NCI-H1694 (cell line): ENCODE results near the gene PGGHG.
"Not testable (repeated sequence)": the region's sequence is repeated elsewhere in the genome, so short reads cannot be mapped to it uniquely, and the experiment has no call there.

Experiments used
- DNase-seq: peaks from one replicate; lab custom pipeline; 2025; lab: John Stamatoyannopoulos, UW

The PGGHG gene

DNA sequence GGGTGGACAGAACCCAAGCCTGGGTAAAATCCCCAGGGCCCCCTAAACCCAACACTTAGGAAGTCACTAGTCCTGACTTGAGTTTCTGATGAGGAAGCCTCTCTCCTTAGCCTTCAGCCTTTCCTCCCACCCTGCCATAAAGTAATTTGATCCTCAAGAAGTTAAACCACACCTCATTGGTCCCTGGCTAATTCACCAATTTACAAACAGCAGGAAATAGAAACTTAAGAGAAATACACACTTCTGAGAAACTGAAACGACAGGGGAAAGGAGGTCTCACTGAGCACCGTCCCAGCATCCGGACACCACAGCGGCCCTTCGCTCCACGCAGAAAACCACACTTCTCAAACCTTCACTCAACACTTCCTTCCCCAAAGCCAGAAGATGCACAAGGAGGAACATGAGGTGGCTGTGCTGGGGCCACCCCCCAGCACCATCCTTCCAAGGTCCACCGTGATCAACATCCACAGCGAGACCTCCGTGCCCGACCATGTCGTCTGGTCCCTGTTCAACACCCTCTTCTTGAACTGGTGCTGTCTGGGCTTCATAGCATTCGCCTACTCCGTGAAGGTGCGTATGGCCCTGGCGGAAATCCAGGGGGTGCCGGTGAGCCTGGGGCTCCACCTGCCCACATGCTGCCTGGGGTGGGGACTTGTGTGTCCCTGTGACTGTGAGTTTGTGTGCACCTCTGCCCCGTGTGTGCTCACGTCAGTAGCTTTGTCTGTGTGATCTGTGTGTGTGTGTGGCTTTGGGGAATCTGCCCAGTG is 25.0 kb downstream of the PGGHG start, which contains the start of gene IFITM1:
IFITM1 (plus strand) TSS at position 254 of the 767 bp plus-strand sequence; CDS start at position 385, 131 bp downstream.
- DNase-seq, result no peak

DNA sequence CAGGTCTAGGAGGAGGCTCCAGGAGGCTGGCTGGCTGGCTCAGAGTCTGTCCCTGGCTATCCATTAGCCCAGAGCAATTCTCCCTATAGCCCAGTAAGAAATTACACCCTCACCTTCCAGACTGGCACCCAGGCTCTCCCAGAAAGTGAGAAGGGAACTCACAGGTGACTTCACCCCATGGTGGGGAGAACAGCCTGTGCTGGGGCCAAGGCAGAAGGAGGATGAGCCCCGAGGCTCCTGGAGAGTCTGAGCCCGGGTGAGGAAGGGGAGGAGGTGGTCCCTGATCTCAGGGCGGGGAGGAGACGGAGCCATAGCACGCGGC is 25.6 kb downstream of the PGGHG start:
- DNase-seq, result not testable (repeated sequence)

DNA sequence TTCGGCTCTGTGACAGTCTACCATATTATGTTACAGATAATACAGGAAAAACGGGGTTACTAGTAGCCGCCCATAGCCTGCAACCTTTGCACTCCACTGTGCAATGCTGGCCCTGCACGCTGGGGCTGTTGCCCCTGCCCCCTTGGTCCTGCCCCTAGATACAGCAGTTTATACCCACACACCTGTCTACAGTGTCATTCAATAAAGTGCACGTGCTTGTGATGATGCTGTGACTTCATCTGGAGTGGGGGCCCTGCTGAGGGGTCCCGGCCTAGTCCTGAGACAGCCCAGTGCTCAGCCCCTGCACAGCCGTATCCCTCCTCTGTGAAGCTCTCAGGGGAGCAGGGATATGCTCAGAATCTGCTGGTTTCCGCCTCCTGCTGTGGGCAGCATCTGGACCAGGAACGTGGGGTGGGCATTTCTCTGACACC is 26.1 kb downstream of the PGGHG start:
- no peak for DNase-seq

DNA sequence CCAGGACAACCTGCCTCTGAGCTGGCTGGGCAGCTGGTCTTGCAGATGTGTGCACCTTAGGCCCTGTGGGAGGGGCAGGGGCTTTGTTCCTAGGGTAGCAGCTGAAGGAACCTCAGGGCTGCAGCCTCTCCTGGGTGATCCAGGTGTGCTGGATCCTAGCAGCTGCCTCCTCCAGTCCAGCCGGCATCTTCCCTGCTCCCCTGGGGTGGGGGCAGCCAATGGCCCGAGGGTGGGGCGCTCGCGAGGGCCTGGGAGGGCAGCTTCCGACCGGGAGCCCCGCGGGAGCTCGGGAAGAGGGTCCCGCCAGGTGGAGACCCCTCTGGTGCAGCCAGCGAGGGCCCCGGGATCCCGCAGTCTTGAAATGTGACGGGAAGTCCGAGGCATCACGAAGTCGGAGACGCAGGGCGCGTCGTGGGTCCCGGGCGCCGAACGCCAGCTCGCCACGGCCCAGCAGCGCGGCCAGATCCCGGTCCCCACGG is 26.6 kb downstream of the PGGHG start:
- no peak for DNase-seq

DNA sequence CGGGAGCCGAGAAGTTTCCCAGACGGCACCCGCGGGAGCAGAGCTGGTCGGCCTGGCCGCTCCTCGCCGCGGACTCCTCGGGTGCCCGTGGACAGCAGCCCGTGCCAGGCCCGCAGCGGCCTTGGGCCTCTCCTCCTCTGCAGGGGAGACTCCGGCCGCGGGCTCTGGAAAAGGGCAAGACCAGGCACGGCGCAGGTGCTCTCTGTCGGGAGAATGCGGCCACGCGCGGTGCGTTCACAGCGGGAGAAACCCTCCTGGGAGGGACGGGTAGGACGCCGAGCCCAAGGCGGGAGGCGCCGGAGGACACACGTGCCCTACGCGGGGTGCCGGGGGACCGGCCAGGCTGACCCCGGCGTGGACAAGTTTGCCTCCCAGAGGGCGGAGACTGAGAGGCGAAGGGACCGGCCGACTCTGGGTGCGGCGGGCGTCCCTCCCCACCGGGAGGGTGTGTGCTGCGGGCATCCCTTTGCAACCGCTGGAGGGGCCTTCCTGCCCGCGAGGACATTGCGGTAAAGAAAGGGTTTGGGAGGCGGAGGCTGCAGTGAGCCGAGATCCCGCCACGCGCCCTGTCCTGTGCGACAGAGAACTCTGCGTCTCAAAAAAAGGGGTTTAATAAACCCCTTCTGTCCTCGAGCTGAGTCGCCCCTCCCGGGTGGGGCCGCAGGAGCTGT is 27.2 kb downstream of the PGGHG start:
- no peak for DNase-seq

DNA sequence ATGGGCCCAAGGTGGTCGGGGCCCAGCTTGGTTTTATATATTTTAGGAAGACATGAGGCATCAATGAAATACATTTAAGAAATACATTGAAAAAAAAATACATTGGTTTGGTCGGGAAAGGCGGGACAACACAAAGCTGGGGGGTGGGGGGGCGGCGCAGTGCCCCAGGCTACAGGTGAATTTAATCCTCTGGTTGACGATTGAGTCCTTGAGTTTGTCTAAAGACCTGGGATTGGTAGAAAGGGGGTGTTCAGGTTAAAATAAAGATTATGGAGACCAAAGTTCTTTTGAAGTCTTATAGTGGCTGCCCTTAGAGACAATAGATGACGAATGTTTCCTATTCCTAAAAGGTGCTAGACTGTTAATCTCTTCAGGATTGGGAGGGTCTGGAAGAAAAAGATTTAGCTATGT is 28.0 kb downstream of the PGGHG start:
- DNase-seq, result no peak

DNA sequence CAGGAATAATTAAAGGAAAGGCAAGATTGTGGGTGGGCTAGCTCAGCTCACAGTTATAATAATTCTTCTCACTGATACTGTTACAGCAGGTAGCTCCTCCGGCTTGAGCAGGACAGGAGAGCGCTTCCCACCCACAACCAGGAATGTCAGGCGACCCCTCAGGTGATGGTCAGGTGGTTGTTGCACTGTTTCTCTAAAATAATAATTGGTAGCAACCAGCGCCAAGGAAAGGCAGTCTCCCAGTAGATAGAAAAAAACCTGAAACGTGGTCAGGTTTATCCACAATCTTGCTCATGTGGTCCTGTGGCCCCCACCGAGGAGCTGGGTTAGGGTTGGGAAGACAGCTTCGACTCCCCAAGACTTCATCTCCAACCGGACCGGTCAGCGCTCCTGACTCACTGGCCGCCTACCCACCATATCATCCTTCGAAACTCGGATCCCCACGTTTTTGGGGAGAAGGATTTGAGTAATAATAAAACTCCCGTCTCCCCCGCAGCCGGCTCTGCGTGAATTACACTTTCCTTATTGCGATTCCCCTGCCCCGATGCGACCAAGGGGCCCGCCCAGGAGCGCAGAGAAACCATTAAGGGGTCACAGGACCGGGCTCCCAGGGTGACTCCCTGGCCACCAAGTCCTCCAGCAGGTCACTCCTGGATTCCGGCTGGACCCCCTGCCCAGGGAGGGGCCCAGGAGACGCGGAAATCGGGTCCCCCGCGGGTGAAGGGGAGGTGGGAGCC is 28.9 kb downstream of the PGGHG start:
- DNase-seq, result not testable (repeated sequence)

DNA sequence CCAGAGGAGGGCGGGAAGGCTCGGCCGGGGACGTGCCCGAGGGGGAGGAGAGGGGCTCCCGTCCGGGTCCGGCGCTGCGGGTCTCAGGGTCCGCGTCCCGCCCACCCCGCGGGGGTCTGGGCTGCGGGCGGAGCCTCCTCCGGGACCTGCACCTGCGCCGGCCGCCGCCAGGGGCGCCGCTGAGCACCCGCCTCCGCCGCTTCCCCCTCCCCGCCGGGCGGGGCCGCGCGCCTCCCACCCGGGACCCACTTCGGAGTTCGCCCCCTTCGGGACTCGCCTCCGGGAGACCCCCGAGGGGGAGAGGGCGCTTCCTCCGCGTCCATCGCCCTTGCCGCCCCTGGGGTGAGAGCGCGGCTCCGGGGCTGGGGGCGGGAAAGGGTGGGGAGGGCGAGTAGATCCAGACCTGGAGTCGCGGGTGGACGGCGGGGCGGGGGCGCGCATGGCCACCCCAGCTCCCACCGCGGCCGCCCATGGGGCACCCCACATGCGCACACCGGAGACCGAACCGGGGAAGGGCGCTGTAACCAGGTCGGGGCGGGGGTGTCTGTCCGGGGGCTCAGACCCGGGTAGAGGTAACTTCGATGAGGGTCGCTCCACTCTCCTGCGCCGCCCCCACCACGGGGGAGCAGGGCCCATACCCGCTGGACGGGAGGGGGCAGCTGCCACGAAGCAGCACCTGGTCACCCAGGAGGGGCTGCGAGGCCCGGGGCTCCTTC is 29.6 kb downstream of the PGGHG start:
- DNase-seq, result not testable (repeated sequence)

DNA sequence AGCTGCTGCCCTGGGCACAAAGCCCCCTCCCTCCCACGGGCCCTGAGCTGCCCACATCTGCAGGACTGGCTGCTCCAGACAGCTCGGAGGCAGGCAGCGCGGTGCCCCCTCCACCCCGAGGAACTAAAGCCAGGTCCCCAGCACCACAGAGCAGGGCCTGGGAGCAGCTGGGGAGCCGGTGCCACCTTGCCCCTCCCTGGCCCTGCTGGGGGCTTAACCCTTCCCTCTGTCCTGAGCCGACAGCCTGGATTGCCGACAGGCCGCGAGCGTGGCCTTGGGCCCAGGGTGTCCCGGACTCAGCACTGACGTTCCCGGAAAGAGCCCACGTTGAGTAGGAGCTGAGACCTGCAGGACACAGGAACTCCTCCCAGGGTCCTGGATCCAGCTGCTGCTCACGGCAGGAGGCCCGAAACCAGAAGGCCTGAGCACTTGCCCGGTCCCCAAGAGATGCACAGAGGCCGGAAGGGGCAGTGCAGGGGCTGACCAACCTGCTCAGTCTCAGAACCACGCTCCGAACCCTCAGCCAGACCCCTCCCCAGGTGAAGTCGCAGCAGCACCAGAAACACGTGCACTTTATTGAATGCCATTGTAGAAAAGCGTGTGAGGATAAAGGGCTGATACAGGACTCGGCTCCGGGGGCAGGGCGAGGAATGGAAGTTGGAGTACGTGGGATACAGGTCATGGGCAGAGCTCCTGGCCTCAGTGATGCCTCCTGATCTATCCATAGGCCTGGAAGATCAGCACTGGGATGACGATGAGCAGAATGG is 30.4 kb downstream of the PGGHG start:
- DNase-seq, result not testable (repeated sequence)

DNA sequence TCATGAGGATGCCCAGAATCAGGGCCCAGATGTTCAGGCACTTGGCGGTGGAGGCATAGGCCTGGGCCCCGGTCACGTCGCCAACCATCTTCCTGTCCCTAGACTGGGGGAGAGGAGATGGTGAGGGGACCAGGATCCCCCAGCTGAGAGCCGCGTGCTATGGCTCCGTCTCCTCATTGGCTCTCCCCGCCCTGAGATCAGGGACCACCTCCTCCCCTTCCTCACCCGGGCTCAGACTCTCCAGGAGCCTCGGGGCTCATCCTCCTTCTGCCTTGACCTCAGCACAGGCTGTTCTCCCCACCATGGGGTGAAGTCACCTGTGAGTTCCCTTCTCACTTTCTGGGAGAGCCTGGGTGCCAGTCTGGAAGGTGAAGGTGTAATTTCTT is 31.0 kb downstream of the PGGHG start:
- not testable (repeated sequence) for DNase-seq

DNA sequence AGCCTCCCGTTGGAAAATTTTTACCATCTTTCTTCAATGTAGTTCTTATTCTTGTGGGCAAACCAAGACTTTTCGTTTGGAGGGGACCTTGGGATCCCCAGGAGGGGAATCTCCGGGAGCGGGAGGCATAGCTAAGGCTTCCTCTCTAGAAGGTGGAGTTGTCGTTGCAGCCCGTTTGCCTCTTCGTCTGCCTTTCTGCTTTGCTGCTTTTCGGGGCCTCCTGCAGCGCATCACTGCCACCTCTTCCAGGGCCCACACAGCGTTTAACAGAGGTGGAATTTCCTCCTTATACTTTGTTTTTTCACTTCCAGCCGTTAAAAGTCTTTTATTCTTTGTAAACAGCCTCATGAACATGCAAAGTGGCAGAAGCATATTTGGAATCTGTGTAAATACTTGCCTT is 35.2 kb downstream of the PGGHG start:
- DNase-seq, result no peak

DNA sequence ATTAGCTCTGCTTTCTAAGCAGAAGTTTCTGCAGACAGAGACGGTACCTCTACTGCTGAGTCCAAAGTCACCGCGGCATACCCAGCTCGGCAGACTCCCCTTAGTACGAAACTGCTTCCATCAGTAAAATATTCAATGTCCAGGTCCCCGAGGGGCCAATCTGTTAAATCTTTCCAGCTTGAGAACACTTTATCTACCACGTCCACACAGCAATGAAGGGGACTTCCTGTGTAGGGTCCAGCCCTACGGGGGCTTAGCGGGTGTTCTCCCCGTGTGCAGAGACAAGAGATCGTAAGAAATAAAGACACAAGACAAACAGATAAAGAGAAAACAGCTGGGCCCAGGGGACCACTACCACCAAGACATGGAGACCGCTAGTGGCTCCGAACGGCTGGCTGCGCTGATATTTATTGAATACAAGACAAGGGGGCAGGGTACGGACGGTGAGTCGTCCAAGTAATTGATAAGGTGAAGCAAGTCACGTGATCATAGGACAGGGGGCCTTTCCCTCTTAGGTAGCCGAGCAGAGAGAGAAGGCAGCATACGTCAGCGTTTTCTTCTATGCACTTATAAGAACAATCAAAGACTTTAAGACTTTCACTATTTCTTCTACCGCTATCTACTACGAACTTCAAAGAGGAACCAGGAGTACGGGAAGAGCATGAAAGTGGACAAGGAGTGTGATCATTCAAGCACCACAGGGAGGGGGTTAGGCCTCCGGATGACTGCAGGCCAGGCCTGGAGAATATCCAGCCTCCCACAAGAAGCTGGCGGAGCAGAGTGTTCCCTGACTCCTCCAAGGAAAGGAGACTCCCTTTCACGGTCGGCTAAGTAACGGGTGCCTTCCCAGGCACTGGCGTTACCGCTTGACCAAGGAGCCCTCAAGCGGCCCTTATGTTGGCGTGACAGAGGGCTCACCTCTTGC is 35.9 kb downstream of the PGGHG start:
- DNase-seq, result not testable (repeated sequence)

DNA sequence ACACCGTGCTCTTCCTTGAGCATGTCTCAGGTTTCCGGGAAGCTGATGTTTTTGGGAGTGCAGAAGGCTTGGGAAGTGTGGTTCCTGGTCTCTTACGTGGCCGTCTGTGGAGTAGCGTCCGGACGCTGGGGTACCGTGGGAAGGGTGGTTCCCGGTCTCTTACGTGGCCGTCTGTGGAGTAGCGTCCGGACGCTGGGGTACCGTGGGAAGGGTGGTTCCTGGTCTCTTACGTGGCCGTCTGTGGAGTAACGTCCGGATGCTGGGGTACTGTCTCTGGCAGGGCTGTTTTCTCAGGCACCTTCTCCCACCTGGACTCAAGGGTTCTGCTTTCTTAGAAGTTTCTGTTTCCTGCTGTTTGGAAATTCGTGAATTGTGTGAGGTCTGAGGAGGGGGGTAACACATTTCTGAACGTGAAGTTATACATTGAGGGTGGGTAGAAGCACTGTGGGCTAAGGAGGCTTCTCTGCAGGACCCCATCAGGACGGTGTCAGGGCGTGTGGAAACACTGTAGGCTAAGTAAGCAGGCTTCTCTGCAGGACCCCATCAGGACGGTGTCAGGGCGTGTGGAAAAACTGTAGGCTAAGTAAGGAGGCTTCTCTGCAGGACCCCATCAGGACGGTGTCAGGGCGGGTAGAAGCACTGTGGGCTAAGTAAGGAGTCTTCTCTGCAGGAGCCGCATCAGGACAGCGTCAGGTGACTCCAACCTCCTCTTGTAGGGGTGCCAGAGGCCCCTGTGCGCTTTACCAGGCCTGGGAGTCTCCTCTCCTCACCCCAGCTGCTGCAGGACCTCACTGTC is 37.1 kb downstream of the PGGHG start:
- no peak for DNase-seq

DNA sequence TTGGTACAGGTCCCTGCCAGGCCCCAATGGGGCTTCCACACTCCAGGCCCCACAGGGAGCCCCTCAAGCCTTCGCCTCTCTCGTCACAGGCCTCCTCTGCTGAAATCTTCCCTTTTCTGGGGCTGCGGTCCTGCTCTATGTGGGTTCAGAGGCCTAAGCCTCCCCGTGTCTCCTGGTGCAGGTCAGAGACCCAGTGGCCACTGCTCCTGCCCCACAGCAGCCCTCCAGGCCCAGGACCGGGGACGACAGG is 37.6 kb downstream of the PGGHG start:
- DNase-seq, result no peak

DNA sequence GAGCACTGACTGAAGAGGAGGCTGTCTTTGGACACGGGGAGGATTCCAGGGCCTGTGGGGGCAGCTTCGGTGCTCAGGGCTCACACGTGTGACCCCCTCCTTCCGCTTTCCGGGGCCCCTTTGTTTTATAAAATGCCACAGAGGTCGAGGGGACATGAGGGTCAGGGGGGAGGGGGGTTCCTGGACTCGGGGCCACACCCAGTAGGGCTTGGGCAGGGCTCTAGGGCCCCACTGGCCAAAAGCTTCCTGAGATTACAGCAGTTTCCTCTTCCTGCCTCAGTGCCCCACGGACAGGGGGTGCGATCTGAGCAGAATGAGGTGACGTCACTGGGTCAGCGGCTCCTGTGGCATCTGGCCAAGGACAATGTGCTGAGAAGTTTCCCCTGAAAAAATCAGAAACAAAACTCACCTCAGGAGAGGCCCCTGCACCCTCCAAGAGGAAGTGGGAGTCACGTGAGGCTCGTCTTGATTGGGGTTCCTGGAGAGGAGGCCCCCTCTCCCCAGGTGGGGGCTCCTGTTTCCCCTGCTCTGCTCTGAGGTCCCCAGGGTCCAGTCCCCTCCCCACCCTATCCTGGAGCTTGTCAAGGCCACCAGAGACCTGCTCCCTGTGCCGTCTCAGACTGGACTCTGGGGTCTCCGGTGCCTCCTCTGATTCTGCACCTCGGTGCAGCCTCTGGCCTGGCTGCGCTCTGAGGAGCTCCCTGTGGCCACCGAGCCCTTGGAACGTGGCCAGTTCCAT is 38.1 kb downstream of the PGGHG start:
- DNase-seq, result no peak

DNA sequence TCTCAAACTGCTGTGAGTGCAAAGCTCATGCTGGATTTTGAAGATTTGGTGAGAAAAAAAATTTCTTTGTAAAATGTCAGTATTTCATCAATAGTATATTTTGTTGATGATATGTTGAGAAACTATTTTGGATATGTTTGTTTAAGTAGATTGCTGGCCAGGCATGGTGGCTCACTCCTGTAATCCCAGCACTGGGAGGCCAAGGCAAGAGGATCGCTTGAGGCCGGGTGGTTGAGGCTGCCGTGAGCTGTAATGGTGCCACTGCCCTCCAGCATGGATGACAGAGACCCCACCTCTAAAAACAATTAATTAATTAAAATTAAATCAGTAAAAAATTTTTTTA is 38.6 kb downstream of the PGGHG start:
- no peak for DNase-seq

DNA sequence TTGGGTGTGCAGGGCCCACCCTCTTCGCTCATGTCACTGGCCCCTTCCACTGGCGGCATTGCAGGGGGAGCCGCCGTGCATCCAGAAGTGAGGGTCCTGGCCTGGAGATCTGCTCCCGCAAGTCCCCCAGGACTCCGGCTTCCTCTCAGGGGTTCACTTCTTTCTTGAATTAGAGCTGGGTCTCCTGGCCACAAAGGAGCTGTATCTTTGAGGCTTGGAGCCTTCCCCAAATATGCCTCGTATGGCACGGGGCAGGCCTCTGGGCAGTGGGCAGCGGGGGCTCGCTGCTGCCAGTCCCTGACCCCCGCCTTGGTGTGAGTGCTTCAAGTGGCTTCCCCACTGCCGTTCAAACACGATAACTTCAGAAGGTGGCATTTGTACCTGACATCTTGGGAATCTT is 39.1 kb downstream of the PGGHG start:
- DNase-seq, result no peak

DNA sequence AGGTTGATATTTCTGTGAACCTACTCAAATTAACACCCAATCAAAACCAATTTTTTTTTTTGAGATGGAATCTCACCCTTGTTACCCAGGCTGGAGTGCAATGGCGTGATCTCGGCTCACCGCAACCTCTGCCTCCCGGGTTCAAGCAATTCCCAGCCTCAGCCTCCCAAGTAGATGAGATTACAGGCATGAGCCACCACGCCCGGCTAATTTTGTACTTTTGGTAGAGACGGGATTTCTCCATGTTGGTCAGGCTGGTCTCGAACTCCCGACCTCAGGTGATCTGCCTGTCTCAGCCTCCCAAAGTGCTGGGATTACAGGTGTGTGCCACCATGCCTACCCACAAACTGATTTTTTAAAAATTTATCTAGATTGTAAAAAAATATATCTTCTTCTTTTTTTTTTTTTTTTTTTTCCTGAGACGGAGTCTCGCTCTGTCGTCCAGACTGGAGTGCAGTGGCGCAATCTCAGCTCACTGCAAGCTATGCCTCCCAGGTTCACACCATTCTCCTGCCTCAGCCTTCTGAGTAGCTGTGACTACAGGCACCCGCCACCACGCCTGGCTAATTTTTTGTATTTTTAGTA is 39.7 kb downstream of the PGGHG start:
- DNase-seq, result not testable (repeated sequence)

DNA sequence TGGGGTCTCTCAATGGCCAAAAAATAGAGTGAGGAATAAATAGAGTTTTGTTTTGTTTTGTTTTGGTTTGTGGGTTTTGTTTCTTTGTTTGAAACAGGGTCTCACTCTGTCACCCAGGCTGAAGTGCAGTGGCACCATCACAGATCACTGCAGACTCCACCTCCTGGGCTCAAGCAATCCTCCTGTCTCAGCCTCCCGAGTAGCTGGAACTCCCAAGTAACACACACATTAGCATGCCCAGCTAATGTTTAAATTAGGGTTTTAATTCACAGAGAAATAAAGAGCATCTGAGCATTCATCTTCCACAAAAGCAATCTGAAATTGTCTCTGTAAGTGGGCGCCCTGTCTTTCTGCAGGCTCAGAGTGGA is 40.9 kb downstream of the PGGHG start:
- DNase-seq, result no peak
